Esophagus mucosa (tissue), 1 donor: ENCODE results near the gene CRTAP. TPM values are rescaled to one million over a fixed set of nuclear protein-coding genes. Genes with fewer than 3 reads are reported as not detected.
A peak's percentile ranks its signal among the peaks of the same experiment; 100 is the strongest.
"Not testable (repeated sequence)": the region's sequence is repeated elsewhere in the genome, so short reads cannot be mapped to it uniquely, and the experiment has no call there.

Experiments used
- ATAC-seq: fragments of 200-7000 bp; cut with Tn5 transposase; one replicate; pipeline ENCODE4 v1.9.1; 2020
- total RNA-seq: library from RNA; stranded (reverse); gene quantifications from one replicate; pipeline ENCODE4 v1.2.4, GENCODE V29; 2023
- donor health status: DM: yes; HTN: yes; CAD: no.

CRTAP gene
- 78.7 TPM for total RNA-seq

DNA sequence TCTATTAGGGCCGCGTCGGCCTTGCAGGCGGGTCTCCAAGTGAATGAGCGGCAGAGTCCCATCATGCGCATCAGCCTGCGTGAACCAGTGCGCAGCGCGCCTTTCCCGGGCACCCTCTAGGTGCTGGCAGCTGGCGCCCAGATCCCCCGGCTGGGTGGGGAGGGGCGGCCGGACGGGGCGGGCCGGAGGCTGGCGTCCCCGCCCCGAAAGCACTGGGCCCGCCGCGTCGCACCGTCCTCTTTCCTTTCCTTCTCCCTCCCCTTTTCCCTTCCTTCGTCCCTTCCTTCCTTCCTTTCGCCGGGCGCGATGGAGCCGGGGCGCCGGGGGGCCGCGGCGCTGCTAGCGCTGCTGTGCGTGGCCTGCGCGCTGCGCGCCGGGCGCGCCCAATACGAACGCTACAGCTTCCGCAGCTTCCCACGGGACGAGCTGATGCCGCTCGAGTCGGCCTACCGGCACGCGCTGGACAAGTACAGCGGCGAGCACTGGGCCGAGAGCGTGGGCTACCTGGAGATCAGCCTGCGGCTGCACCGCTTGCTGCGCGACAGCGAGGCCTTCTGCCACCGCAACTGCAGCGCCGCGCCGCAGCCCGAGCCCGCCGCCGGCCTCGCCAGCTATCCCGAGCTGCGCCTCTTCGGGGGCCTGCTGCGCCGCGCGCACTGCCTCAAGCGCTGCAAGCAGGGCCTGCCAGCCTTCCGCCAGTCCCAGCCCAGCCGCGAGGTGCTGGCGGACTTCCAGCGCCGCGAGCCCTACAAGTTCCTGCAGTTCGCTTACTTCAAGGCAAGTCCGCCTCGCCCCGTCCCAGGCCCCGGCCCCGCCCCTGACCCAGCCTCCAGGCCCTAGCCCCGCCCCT, at the start of gene CRTAP:
CRTAP (plus strand) TSS at position 243 of the 850 bp plus-strand sequence; CDS start at position 307, 64 bp downstream.
- ATAC-seq: peak; percentile 96

DNA sequence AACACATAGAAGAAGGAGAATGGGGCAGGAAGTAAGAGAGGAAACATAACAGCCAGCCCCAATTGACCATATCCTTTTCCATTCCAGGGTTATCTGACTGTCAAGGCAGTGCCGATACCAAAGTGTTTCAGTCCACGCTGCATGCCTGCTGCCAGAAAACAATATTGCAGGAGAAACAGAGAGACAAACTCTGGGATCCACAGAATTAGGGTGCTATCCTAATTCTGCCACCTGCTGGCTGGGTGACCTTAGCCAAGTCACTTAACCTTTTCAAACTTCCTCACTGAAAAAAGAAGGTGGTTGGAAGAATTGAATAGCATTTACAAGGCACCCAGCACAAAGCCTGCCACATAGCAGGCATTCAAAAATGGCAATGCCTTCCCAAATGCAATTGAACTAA, 48.9 kb upstream of the CRTAP start:
- ATAC-seq: no peak

DNA sequence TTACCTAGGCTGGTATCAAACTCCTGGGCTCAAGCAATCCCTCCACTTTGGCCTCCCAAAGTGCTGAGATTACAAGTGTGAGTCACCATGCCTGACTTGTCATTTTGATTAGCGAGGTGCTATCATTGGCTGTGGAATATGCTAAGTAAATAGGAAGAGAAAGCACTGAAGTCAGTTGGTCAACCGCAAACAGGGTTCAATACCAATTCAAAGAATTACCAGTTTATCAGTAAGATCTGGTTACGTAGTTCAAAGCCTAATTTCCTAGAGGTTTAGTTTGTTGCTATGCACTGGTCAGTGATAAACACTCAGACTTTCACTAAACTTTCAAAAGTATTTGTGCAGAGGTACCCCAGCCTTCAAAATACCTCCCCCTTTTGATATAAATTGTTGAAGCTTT, 46.3 kb upstream of the CRTAP start:
- no peak for ATAC-seq

DNA sequence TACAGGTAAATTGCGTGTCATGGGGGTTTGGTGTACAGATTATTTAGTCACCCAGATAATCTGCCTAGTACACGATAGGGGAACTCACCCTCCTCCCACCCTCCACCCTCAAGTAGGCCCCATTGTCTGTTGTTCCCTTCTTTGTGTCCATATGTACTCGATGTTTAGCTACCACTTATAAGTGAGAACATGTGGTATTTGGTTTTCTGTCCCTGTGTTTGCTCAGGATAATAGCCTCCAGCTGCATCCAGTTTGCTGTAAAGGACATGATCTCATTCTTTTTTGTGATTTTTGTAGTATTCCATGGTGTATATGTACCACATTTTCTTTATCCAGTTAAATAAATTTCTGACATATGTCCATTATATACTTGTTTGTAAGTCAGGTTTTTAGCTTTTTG, 44.0 kb upstream of the CRTAP start:
- not testable (repeated sequence) for ATAC-seq

DNA sequence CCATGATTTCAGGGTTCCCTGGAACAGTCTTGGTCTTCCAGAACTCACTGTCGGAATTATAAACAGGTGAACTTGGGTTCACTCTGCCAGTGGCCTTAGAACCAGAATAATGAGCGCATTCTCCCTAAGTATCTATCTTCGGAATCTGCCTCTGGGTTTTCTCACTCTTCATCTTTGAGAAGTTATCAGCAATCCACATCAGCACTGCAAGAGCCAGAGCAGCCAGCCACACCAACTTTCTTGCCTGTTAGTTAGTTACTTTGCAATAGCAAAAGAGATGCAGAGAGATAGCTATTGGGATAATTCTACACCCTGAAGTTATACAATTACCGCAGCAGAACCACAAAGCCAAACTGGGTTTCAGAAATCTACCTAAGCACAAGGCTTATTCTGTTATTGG, 42.6 kb upstream of the CRTAP start:
- no peak for ATAC-seq

DNA sequence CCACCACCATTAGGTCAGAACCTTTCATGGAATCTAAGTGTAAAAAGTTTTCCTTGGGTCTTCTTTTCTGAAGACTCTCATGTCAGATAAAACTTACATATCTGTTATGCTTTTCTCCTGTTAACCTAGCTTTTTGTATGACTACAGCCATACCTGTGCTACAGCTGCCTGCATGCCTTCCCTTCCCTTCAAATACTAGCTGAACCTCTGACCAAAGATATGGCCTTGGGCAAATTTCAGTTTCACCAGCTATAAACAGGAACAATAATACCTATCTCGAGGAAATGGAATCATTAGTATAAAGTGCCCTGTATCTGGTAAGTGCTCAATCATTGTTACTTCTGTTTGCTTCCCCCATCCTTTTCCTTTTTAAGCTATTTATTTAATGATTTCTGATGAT, 41.9 kb upstream of the CRTAP start:
- no peak for ATAC-seq

DNA sequence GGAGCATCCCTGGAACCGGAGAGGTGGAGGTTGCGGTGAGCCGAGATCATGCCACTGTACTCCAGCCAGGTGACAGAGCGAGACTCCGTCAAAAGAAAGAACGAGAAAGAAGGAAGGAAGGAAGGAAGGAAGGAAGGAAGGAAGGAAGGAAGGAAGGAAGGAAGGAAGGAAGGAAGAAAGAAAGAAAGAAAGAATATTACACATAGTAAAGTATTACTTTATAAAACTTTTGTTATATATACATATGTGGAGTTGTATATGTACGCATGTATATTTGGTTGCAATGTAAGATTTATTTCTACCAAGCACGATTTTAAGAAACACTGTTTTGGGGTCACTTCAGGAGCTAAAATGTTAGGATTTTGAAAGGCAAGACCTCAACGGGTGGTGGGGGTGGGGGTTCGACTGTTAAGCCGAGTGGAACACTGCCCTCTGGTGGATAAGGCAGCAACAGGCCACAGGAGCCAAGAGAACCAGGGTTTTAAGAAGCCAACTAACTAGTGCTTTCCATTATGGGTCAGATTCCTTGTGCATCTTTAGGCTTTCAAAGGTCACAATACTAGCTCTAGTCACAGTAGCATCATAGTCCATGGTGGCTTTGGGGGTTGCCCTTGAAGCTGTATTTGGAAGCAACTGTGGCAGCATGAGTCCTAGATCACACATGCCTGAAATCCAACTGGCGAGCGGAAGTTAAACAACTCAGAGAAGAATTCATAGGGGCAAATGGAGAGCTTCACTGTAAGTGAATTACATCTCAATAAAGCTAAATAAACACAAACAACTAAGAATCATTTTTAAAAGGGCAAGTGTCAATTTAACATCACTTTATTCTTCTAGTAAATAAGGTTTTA, 39.4 kb upstream of the CRTAP start:
- peak; percentile 59 for ATAC-seq

DNA sequence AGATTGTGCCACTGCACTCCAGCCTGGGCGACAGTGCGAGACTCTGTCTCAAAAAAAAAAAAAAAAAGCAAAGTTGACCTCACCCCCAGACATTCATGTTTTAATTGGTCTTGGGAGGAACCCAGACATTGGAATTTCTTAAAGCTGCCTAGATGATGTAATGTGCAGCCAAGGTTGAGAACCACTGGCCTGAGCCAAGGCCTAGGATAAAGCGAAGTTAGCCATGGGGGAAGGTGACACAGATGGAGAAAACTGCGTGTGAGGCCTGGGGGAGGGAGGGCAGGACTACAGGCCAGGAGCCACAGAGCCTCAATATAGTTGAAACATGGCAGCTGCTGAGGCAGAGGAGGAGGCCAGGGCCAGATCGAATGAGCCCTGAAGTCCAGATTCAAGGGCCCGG, 37.8 kb upstream of the CRTAP start:
- ATAC-seq: no peak

DNA sequence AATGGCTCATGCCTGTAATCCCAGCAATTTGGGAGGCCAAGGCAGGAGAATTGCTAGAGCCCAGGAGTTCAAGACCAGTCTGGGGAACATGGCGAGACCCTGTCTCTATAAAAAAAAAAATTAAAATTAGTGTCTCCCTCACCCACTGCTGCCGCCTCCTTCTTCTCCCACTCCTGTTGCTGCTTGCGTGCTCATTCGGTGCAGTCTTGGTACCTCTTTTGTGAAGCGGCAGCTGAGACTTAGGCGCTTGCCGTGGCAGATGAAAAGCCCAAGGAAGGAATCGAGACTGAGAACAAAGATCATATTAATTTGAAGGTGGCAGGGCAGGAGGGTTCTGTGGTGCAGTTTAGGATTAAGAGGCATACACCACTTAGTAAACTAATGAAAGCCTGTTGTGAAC, 36.9 kb upstream of the CRTAP start:
- ATAC-seq: no peak

DNA sequence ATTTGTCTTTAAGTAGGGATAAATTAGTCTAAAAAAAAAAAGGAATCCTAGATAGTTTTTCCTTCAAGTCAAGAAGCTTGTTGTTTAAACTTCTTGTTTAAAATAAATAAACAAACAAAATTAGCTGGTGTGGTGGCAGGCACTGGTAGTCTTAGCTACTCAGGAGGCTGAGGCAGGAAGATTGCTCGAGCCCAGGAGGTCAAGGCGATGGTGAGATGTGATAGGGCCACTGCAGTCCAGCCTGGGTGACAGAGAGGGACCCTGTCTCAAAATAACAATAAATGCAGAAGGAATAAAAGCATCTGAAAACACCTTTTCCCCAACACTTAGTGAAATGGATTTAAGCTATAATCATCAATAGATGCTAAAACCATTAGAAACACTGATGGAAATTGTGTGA, 35.8 kb upstream of the CRTAP start:
- ATAC-seq: no peak

DNA sequence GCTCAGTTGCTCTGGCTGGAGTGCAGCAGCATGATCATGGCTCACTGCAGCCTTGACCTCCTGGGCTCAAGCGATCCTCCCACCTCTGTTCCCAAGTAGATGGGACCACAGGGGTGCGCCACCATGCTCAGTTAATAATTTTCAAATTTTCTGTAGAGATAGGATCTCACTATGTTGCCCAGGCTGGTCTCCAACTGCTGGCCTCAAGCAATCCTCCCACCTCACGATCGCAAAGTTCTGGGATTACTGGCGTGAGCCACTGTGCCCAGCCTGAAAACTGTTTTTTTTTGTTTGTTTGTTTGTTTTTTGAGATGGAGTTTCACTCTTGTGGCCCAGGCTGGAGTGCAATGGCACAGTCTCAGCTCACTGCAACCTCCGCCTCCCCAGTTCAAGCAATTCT, 34.0 kb upstream of the CRTAP start:
- ATAC-seq: not testable (repeated sequence)

DNA sequence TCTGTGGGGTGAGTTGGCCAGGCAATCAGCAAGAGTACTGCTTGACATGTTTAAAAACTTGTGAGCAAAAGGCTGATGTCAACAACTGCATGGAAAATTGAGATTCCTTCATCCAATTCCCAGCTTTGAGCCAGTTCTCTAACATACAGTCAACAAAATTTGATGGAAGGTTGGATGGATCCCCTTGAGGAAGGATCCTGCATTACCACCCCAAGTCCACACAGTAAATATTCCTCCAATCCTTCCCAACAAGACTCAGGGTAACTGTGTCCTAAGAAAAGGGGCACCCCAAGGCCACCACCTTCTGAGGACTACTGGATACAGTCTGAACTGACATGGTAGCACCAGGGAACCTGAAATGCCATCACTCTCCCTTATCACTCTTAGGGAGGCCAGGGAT, 32.0 kb upstream of the CRTAP start:
- no peak for ATAC-seq

DNA sequence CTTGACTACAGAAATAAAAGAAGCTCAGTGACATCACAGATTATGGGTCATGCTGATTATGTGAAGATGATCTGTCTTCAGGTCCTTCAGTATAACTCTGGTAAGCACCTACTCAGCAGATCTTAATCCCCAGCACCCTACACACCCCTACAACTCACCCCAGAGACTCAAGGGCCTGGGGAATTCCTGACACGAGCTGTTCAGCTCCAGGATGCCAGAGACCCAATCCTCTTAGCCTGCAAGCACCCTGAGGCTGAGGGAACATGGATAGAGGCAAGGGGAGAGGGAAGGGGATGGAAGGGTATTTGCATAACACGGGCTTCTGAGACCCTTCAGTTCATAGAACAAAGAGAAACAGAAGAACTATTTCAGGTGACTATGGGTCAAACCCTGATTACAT, 29.9 kb upstream of the CRTAP start:
- peak; percentile 35 for ATAC-seq

DNA sequence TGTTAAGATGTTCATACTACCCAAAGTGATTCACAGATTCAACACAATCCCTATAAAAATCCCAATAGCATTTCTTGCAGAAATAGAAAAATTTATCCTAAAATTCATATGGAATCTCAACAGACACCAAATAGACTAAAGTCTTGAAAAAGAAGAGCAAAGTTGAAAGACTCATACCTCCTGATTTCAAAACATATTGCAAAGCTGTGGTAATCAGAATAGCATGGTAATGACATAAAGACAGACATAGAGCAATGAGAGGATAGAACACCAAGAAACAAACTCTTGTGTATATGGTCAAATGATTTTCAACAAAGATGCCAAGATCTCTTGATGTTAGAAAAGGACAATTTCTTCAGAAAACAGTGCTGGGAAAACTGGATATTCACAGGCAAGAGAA, 25.1 kb upstream of the CRTAP start:
- ATAC-seq: no peak

DNA sequence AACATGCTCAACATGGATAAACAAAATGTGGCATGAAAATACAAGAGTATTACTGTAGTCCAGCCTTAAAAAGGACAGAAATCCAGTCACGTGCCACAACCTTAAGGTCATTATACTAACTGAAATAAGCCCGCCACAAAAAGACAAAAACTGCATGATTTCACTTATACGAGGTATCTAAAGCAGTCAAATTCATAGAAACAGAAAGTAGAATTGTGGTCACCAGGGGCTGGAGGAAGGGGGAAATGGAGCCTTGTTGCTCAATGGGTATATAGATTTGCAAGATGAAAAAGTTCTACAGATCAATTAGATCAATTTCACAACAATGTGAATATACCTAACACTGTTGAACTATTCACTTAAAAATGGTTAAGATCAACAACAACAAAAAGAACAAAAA, 24.3 kb upstream of the CRTAP start:
- no peak for ATAC-seq

DNA sequence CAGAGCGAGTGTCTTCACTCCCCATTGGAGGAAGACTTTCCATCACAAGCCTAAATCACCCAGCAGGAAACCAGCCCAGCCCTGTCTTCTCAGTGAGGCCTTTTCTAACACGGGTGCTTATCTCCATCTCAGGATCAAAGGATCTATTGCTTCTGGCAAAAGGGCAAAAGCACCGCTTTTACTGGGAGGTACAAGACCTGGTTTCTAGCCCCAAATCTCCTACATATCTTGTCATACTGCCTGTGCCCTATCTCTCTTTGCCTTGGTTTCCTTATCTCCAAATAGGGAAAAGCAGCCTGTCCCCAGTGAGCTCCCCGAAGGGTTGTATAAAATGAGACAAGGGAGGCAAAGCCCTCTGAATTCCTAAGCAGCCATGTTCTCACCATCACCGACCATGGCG, 22.1 kb upstream of the CRTAP start:
- no peak for ATAC-seq

DNA sequence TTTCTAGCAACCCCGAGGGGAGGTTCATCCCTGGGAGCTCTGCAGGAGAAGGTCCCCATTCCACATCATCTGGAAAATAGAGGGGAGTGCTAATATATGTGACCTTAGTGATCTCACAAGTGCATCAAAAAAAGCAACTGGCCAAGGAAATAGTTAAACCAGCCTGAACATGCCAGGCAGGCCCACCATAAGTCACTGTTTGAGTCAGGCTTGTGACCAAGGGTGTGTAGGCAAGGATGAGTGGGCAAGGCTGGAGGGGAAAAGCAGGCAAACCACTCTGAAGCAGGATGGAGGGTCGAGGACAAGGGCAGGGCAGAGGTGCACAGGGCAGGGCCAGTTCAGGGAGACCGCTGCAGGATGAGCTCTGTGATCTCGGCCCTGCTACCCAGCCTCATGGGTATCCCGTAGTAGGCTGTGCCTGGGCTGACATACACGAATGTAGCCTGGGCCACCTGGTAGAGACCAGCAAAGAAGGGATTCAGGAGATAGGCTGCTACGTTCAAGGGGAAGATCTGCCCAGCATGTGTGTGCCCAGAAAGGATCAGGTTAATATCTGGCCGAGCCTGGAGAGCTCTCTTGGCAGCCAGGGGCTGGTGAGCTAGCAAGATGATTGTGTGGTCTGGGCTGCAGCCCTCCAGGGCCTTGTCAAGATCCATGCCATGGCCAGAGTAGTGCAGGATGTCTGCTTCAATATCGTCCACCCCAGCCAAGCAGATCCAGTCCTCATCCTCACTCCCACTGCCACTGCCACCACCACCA, 21.1 kb upstream of the CRTAP start:
- no peak for ATAC-seq

DNA sequence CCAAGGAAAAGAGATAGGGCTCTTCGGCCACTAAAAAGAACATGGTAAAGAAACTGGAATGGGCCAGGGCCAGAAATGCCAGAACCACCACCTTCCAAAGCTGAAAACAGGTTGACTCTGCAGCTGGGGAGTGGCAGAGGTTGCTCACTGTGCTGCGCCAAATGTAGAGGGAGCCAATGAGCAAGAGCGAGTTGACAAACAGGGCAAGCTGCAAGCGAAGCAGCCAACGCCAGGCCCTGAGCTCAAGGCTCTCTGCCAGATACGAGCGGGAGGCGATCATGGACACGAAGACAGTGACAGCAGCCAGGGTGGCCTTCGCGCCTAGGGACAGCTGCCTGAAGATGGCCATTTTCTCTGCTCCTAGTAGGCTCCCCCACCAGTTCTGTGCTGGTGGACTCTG, 20.0 kb upstream of the CRTAP start:
- ATAC-seq: no peak

DNA sequence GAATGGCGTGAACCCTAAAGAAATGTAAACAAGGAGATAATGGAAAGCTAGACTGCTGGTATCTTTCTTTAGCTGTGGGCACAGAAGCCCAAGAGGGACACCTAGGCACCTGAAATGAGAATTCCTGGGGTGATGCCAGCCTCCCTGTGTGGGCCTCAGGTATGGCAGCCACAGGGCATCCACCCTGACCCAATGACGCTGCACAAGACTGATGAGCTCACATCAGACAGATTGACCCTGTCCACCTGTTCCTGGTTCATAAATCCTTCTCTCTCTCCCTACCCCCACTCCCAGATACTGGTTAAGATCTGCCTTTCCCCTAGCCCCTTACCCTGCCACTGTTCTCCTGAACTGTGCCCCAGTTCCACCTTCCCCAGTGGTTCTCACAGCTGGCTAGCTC, 18.4 kb upstream of the CRTAP start:
- ATAC-seq: no peak

DNA sequence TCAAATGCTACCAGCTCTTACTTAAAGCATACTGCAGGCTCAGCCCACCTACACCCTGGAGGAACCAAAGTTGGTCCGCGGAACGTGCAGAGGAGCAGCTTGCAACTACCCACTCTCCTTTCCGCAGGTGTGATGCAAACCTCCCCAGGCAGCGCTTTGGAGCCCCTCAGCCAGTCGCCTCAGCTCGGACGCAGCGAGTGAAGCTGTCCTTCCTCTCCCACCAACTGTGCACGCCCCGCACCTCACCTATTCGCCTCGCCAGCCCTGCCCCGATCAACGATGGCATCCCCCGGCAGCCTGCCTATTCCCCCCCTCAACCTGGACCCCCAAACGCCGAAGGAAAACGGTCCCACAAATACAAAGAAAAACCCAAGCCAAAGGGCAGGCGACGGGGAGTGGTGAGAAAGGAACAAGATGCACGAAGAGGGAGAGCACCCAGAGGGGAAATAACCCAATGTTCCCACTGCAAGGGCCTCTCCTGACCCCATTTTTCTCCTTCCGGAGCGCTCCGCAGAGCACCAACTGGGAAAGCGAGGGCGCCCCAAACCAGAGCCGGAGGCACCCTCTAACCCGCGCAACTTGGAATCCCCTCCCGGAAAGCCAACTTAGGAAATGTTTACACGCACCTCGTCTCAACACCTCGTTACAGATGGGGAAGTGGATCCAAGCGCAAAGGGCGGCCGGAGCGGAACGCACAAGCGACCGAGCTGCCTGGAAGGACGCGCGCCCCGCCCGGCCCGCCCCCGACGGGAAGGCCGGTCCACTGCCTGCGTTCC, 17.5 kb upstream of the CRTAP start:
- peak; percentile 65 for ATAC-seq

DNA sequence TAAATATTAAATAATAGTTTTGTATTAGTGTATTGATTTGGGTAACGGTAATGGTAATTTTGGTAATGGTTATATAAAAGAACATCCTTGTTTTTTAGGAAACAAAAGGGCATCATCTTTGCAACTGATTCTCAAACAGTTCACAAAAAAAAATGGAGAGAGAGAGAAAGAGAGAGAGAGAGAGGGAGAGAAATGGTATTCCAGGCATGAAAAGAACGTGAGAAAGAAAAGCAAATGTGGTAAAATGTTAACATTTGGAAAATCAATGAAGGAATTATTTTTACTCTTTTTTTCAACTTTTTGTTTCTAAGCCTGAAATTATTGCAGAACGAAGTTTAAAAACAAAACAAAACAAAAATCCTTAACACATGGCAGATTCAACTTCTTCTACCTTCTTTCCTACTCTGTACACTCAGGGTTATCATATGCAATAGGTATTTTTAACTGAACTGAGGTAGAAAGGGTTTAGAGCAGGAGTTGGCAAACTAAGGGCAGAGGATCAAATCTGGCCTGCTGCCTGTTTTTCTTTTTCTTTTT, 14.6 kb upstream of the CRTAP start:
- no peak for ATAC-seq

DNA sequence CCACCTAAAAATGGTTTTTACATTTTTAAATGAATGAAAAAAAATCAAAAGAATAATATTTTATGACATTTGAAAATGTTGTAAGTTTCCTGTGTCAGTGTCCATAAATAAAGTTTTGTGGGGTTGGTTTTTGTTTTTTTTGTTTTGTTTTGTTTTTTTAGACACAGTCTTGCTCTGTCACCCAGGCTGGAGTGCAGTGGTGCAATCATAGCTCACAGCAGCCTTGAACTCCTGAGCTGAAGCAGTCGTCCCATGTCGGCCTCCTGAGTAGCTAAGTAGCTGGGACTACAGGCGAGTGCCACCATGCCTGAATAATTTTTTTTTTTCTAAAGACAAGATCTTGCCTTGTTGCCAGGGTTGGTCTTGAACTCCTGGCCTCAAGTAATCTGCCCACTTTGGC, 14.1 kb upstream of the CRTAP start:
- no peak for ATAC-seq
